Stomach (tissue), 4 donors: ENCODE measurements around the gene SLC35A4.

Experiments used
- CTCF ChIP-seq, 7 experiments: fragments of 450-650 bp in 4 of 7; fragments of 200-600 bp in 3 of 7; sonication (generic) in 3 of 7; IDR thresholded peaks; one replicate each; pipeline ENCODE4 v1.5.1; 2016 to 2019; ENCODE audit warnings: antibody characterized with exemption in 7 of 7, control low read depth in 2 of 7, mild to moderate bottlenecking in 1 of 7
- POLR2A ChIP-seq, 4 donors: fragments of 450-650 bp; IDR thresholded peaks; one replicate each; pipeline ENCODE4 v1.6.1; 2016; ENCODE audit warnings: antibody characterized with exemption in 4 of 4, control low read depth in 2 of 4, mild to moderate bottlenecking in 1 of 4, moderate library complexity in 1 of 4

- TF ChIP-seq CTCF (IDR thresholded peaks at IDR 0.05) (no peak), POLR2A (IDR thresholded peaks at IDR 0.05) (no peak)
Observed at GRCh38 chr5:140565780-140566095, 1.1 kb downstream of the SLC35A4 start.
